ENCODE measurements around the gene KLC4.

The KLC4 gene

GRCh38 chr6:43059168-43060033 lies at the start of gene KLC4, which contains the start of gene MRPL2:
Gene KLC4, plus strand, starts transcription at chr6:43059631. Its CDS starts 1,705 bp downstream, at chr6:43061336.
Gene MRPL2, minus strand, starts transcription at chr6:43059434. Its CDS starts 53 bp downstream, at chr6:43059381.
- peak; percentile 98 for DNase-seq

- no peak for DNase-seq
Measured at GRCh38 chr6:43011207-43011606, 48.2 kb upstream of the KLC4 start.

- DNase-seq: no peak
Measured at GRCh38 chr6:43012364-43012763, 47.1 kb upstream of the KLC4 start.

GRCh38 chr6:43013097-43013842 lies 46.2 kb upstream of the KLC4 start:
- DNase-seq: no peak

- peak; percentile 99 for DNase-seq
Measured at GRCh38 chr6:43013843-43014433, 45.5 kb upstream of the KLC4 start, which contains the start of the genes KLHDC3 and MEA1. Gene KLHDC3, plus strand, starts transcription at chr6:43014249. Its CDS starts 2,944 bp downstream, at chr6:43017193. Gene MEA1, minus strand, starts transcription at chr6:43013946. Its CDS starts 133 bp downstream, at chr6:43013813.

- no peak for DNase-seq
Measured at GRCh38 chr6:43014434-43014909, 45.0 kb upstream of the KLC4 start.

GRCh38 chr6:43016176-43016942 lies 43.1 kb upstream of the KLC4 start:
- no peak for DNase-seq

- no peak for DNase-seq
Measured at GRCh38 chr6:43016943-43017334, 42.5 kb upstream of the KLC4 start.

GRCh38 chr6:43019152-43019551 lies 40.3 kb upstream of the KLC4 start:
- DNase-seq: no peak

GRCh38 chr6:43020052-43020705 lies 39.3 kb upstream of the KLC4 start:
- no peak for DNase-seq

- no peak for DNase-seq
Measured at GRCh38 chr6:43020847-43021246, 38.6 kb upstream of the KLC4 start.

- peak; percentile 65 for DNase-seq
Measured at GRCh38 chr6:43021270-43022047, 38.0 kb upstream of the KLC4 start, which contains the start of gene RRP36. Gene RRP36, plus strand, starts transcription at chr6:43021623. Its CDS starts 32 bp downstream, at chr6:43021655.

GRCh38 chr6:43024436-43024835 lies 35.0 kb upstream of the KLC4 start:
- no peak for DNase-seq

- no peak for DNase-seq
Measured at GRCh38 chr6:43026365-43026764, 33.1 kb upstream of the KLC4 start.

GRCh38 chr6:43029120-43029519 lies 30.3 kb upstream of the KLC4 start:
- no peak for DNase-seq

- DNase-seq: no peak
Measured at GRCh38 chr6:43032326-43032725, 27.1 kb upstream of the KLC4 start.

- DNase-seq: no peak
Measured at GRCh38 chr6:43033496-43034189, 25.8 kb upstream of the KLC4 start.

- DNase-seq: no peak
Measured at GRCh38 chr6:43034190-43034525, 25.3 kb upstream of the KLC4 start.

GRCh38 chr6:43035495-43036194 lies 23.8 kb upstream of the KLC4 start:
- no peak for DNase-seq

GRCh38 chr6:43036712-43037111 lies 22.7 kb upstream of the KLC4 start:
- no peak for DNase-seq

All from stimulated activated CD4-positive, alpha-beta T cell treated with anti-CD3 and anti-CD28 coated beads, Interleukin-1b, Interleukin-23, amount 100 ng/mL, for 48 hours (primary cell).